Thymus (tissue), 14 donors: ENCODE data around the gene MDC1. TPM values are rescaled to one million over a fixed set of nuclear protein-coding genes. Genes with fewer than 3 reads are reported as not detected.
A peak's percentile ranks its signal among the peaks of the same experiment; 100 is the strongest.
"Not testable (repeated sequence)": the region's sequence is repeated elsewhere in the genome, so short reads cannot be mapped to it uniquely, and the experiment has no call there.

Experiments used
- DNase-seq, 9 donors: peaks; one replicate each; pipeline ENCODE4 v3.0.0-alpha.2; 2013; ENCODE audit warnings: low spot score in 9 of 9, low read depth in 6 of 9, missing footprints in 1 of 9
- H3K27ac ChIP-seq, 2 donors: one replicate each; pipeline ENCODE4 v1.5.1; 2013; ENCODE audit warnings: control low read depth in 1 of 2, low read depth in 1 of 2, low read length in 1 of 2, mild to moderate bottlenecking in 1 of 2, moderate library complexity in 1 of 2
- H3K27me3 ChIP-seq, 2 donors: one replicate each; pipeline ENCODE4 v1.5.1; 2013; ENCODE audit warnings: low read length in 1 of 2; ENCODE audit not compliant: control insufficient read depth in 2 of 2, insufficient read depth in 1 of 2
- H3K36me3 ChIP-seq, 2 donors: one replicate each; pipeline ENCODE4 v1.5.1; 2013; ENCODE audit warnings: low read length in 1 of 2, mild to moderate bottlenecking in 1 of 2, moderate library complexity in 1 of 2; ENCODE audit not compliant: control insufficient read depth in 2 of 2, insufficient read depth in 2 of 2
- H3K4me1 ChIP-seq, 2 donors: one replicate each; pipeline ENCODE4 v1.5.1; 2013; ENCODE audit warnings: low read length in 2 of 2; ENCODE audit not compliant: control insufficient read depth in 2 of 2, insufficient read depth in 2 of 2
- H3K4me3 ChIP-seq, 2 donors: one replicate each; pipeline ENCODE4 v1.5.1; 2013; ENCODE audit warnings: low read length in 2 of 2, control low read depth in 1 of 2, mild to moderate bottlenecking in 1 of 2
- H3K9me3 ChIP-seq, 2 donors: one replicate each; pipeline ENCODE4 v1.5.1; 2013; ENCODE audit warnings: low read length in 1 of 2, mild to moderate bottlenecking in 1 of 2; ENCODE audit not compliant: control insufficient read depth in 2 of 2, insufficient read depth in 1 of 2
- WGBS: extraction: QIAGEN DNeasy Blood & Tissue Kit; methylation state at CpG from one replicate; pipeline ENCODE4 v1.1.7; 2013; 5-methylcytosine and 5-hydroxymethylcytosine counted together
- long read RNA-seq, 10 donors: transcript quantifications; one replicate each; lab custom pipeline, GENCODE V29; 2026
- polyA plus RNA-seq: library from polyadenylated mRNA; stranded (reverse); fragments of 200-250 nt; gene quantifications from one replicate; pipeline ENCODE4 v1.2.3, GENCODE V29; 2013
- total RNA-seq: library from RNA; stranded (reverse); fragments of 120-200 nt; gene quantifications from one replicate; pipeline ENCODE4 v1.2.4, GENCODE V29; 2013
- donor health status: healthy.

Gene MDC1
- 7.6 TPM for total RNA-seq
- 21.6 TPM for polyA plus RNA-seq
- long read RNA-seq, donor 1: 0 reads
- long read RNA-seq, donor 2: 0 reads
- long read RNA-seq, donor 3, partial matches to known transcripts: 11 of 12 reads
- long read RNA-seq, donor 3, other reads (novel, unspliced or antisense): 0 of 12 reads
- long read RNA-seq, donor 4, partial matches to known transcripts: 0 of 4 reads
- long read RNA-seq, donor 4, other reads (novel, unspliced or antisense): 0 of 4 reads
- long read RNA-seq, donor 5, partial matches to known transcripts: 1,781 of 1,875 reads
- long read RNA-seq, donor 5, other reads (novel, unspliced or antisense): 89 of 1,875 reads
- long read RNA-seq, donor 6, partial matches to known transcripts: 6 of 12 reads
- long read RNA-seq, donor 6, other reads (novel, unspliced or antisense): 0 of 12 reads
- long read RNA-seq, donor 7, partial matches to known transcripts: 5 of 8 reads
- long read RNA-seq, donor 7, other reads (novel, unspliced or antisense): 0 of 8 reads
- long read RNA-seq, donor 8, partial matches to known transcripts: 0 of 1 reads
- long read RNA-seq, donor 8, other reads (novel, unspliced or antisense): 0 of 1 reads
- long read RNA-seq, donor 9, partial matches to known transcripts: 0 of 2 reads
- long read RNA-seq, donor 9, other reads (novel, unspliced or antisense): 0 of 2 reads
- long read RNA-seq, donor 10, partial matches to known transcripts: 8 of 11 reads
- long read RNA-seq, donor 10, other reads (novel, unspliced or antisense): 0 of 11 reads

- Histone ChIP-seq H3K27me3 (no peaks in the 10 kb centered on the region), H3K27ac (peak within 1 kb of the TSS; percentile 94 to 95), H3K36me3 (peaks cover 18 to 38% of the 10 kb centered on the region in 2 donors), H3K4me3 (peak within 1 kb of the TSS; percentile 64 to 69), H3K4me1 (peaks cover 20 to 67% of the 10 kb centered on the region in 2 donors), H3K9me3 (peaks cover 0 to 9% of the 10 kb centered on the region in 2 donors)
- DNase-seq: peak; percentile 93 to 100 (median 98)
- whole genome bisulfite sequencing: under 1% methylated on average over 48 of the region's 48 CpGs
These were observed at the start of gene MDC1 for GRCh38 chr6:30717129-30717844. Gene MDC1, minus strand, starts transcription at chr6:30717281. Its CDS starts 2,106 bp downstream, at chr6:30715175.

DNA sequence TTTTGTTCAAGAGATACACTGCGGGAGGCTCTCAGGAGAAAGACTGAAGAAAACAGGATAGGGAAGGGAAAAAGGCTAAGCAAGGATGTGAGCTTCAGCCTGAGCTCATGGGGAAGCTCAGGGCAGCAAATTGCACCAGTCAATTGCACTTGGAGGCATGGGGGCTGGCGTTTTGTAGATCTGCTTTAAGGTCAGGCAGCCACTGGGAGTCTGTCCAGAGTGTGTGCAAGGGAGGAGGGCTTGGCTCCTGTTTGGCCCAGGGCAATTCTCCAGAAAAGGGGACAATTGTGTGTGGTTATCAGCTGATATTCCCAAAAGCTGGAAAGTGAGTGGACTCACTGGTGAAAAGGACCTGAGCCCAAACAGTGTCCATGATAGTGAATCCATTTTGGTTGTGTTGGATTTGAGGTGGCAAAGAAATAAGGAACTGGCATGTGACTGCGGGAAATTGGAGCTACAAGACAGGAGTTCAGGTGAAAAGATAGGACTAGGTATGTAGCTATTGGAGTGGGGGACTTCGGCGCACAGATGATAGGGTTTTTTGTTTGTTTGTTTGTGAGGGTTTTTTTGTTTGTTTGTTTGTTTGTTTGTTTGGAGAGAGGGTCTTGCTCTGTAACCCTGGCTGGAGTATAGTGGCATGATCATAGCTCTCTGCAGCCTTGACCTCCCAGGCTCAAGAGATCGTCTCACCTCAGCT lies 49.5 kb upstream of the MDC1 start:
- Histone ChIP-seq H3K36me3 (no peaks in the 10 kb centered on the region), H3K4me3 (no peak overlapping the region), H3K27ac (no peak overlapping the region), H3K27me3 (no peaks in the 10 kb centered on the region), H3K9me3 (no peaks in the 10 kb centered on the region), H3K4me1 (peaks cover 31 to 47% of the 10 kb centered on the region in 2 donors)
- DNase-seq: no peak
- 97% methylated on average over 6 of the region's 6 CpGs for WGBS

- not testable (repeated sequence) for H3K9me3 ChIP-seq, H3K4me3 ChIP-seq, H3K36me3 ChIP-seq, DNase-seq, H3K27me3 ChIP-seq, H3K27ac ChIP-seq
- 98% methylated on average over 1 of the region's 1 CpG for WGBS
- H3K4me1 ChIP-seq: peaks cover 29 to 46% of the 10 kb centered on the region in 2 donors
These were observed 48.4 kb upstream of the MDC1 start for GRCh38 chr6:30765495-30765894.

DNA sequence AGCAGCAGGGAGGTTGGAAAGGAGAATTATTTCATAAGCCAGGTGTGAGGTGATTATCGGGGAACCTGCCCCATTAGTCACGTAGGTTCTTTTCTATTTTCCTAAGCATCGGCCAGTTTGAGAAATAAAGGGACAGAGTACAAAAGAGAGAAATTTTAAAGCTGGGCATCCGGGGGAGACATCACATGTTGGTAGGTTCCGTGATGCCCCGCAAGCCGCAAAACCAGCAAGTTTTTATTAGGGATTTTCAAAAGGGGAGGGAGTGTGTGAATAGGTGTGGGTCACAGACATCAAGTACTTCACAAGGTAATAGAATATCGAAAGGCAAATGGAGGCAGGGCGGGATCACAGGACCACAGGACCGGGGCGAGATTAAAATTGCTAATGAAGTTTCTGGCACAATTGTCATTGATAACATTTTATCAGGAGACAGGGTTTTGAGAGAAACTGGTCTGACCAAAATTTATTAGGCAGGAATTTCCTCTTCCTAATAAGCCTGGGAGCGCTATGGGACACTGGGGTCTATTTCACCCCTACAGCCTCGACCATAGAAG lies 47.5 kb upstream of the MDC1 start:
- 83% methylated on average over 13 of the region's 13 CpGs for whole genome bisulfite sequencing
- H3K4me3 ChIP-seq, H3K27me3 ChIP-seq, DNase-seq, H3K27ac ChIP-seq, H3K36me3 ChIP-seq, H3K9me3 ChIP-seq: not testable (repeated sequence)
- H3K4me1 ChIP-seq: peaks cover 22 to 37% of the 10 kb centered on the region in 2 donors

DNA sequence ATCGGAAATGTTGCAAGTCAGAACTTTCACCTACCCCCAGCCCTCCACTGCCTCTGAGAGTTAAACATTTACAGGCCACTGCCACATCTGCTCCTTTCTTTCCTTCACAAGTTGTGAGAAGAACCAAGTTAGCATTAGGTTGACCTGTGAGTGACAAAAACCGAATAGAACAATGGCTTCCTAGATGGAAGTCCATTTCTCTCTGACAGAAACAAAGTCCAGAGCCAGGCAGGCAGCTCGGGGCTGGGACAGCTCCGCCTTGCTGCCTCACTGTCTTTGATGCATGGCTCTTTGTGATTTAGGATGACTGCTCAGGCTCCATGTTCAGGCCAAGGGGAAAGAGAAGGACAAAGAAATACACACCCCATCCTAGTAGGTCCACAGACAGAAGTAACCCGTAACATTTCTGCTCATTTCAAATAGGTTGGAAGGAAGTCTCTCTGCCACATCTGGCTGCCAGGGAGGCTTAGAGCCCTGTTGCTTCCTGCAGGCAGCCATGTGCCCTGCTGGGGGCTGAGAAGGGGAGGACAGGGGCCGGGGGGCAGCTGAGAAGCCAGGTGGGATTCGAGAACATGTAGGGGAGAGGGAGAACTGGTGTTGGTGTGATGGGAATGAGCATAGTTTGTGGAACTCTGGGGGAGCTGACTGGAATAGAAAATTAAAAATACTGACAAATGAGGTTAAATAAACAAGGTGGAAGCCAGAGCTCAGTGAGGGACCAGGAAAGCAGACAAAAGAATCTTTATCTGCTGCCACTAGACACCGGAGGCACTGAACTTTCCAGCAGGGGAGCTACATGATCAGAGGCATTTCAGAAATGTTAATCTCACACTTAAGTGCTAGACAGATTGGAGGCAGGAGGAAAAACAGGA lies 46.8 kb upstream of the MDC1 start:
- Histone ChIP-seq H3K27ac (peak overlapping the region in 1 of 2 donors; percentile 13), H3K9me3 (no peaks in the 10 kb centered on the region), H3K36me3 (no peaks in the 10 kb centered on the region), H3K27me3 (no peaks in the 10 kb centered on the region), H3K4me3 (no peak overlapping the region), H3K4me1 (peaks cover 15 to 30% of the 10 kb centered on the region in 2 donors)
- WGBS: 37% methylated on average over 8 of the region's 8 CpGs
- DNase-seq: peak in 1 of 9 donors; percentile 47

- no peak for DNase-seq
- Histone ChIP-seq H3K36me3 (no peaks in the 10 kb centered on the region), H3K27me3 (no peaks in the 10 kb centered on the region), H3K4me1 (peaks cover 9 to 23% of the 10 kb centered on the region in 2 donors), H3K9me3 (no peaks in the 10 kb centered on the region), H3K27ac (no peak overlapping the region), H3K4me3 (no peak overlapping the region)
- 98% methylated on average over 1 of the region's 1 CpG for WGBS
These were observed 46.1 kb upstream of the MDC1 start for GRCh38 chr6:30763155-30763617.

GRCh38 chr6:30761791-30762429 lies 44.8 kb upstream of the MDC1 start:
- WGBS: 96% methylated on average over 4 of the region's 4 CpGs
- Histone ChIP-seq H3K27ac (no peak overlapping the region), H3K4me1 (peaks cover 3 to 13% of the 10 kb centered on the region in 2 donors), H3K27me3 (no peaks in the 10 kb centered on the region), H3K36me3 (no peaks in the 10 kb centered on the region), H3K4me3 (no peak overlapping the region), H3K9me3 (no peaks in the 10 kb centered on the region)
- no peak for DNase-seq
